Activated CD4-positive, alpha-beta T cell treated with anti-CD3 and anti-CD28 coated beads, Interleukin-2, Interleukin-4, amounts not matched to agents 100 ng/mL and 50 ng/mL, durations not matched to agents 16 hours and 8 hours (primary cell): ENCODE data around the gene SSB.
A peak's percentile ranks its signal among the peaks of the same experiment; 100 is the strongest.
"Not testable (repeated sequence)": the region's sequence is repeated elsewhere in the genome, so short reads cannot be mapped to it uniquely, and the experiment has no call there.

Experiments used
- DNase-seq: peaks from one replicate; pipeline ENCODE4 v3.0.0-alpha.2; 2020; ENCODE audit warnings: low spot score

SSB gene

DNA sequence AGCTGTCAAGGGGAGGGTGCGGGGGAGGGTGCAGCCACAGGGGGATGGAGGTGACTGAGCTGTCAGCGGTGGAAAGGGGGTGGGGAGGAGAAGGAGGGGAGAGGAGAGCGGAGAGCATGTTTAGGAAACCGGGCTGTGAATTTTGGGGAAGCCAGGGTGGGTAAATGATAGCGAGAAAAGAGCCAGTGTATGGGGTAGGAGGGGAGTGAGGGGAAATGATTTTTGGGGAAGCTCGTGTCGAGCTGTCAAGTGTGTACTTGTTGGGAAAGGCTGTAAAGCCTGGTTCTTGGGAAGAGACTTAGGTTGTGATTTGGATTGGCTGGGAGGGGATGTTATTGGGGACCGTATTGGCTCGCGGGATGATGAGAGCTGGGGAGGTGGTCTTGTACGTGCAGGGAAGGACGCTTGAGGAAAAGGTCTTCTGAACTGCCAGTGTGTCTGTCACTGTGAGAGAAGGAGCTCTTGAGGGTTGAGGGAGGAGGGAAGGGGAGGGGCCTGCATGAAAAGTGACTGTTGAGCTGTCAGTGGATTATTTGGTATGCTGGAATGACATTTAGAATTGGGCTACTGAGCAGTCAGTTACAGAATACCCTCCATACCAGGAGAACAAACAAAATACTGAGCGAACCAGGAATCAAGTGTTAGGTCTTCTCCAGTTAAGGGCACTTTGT is 29.6 kb downstream of the SSB start:
- peak; percentile 50 for DNase-seq

DNA sequence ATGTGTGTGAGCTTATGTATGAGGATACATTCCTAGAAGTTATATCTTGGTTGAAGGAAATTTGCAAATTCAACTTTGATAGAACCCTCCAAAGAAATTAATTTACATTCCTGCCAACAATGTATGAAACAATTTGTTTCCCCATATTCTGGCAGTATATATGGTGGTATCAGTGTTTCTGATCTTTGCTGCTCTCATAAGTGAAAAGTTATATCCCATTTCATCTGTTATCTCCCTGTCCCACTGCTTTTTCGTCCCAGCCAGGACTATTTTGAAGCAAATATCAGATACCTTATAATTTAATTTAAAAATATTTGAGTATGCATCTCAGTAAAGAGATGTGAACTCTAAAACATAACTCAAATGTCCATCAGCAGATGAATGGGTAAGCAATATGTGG is 35.7 kb downstream of the SSB start:
- no peak for DNase-seq

DNA sequence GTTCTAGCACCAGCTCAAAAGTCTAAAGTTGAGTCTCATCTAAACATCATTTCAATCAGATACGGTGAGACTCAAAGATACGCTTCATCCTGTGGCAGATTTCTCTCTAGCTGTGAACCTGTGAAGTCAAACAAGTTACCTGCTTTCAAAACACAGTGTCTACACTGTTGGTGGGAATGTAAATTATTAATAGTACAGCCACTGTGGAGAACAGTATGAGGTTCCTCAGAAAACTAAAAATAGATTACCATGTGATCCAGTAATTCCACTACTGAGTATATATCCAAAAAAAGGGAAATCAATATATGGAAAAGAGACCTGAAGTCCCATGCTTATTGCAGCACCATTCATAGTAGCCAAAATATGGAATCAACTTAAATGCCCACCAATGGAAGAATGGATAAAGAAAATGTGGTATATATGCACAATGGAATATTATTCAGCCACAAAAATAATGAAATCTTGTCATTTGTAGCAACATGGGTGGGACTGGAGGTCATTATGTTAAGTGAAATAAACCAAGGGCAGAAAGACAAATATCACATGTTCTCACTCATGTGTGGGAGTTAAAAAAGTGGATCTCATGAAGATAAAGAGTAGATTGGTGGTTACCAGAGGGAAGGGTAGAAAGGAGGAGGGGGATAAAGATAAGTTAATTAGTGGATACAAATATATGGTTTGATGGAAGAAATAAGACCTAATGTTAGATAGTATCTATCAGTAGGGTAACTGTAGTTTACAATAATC is 40.2 kb downstream of the SSB start:
- no peak for DNase-seq

DNA sequence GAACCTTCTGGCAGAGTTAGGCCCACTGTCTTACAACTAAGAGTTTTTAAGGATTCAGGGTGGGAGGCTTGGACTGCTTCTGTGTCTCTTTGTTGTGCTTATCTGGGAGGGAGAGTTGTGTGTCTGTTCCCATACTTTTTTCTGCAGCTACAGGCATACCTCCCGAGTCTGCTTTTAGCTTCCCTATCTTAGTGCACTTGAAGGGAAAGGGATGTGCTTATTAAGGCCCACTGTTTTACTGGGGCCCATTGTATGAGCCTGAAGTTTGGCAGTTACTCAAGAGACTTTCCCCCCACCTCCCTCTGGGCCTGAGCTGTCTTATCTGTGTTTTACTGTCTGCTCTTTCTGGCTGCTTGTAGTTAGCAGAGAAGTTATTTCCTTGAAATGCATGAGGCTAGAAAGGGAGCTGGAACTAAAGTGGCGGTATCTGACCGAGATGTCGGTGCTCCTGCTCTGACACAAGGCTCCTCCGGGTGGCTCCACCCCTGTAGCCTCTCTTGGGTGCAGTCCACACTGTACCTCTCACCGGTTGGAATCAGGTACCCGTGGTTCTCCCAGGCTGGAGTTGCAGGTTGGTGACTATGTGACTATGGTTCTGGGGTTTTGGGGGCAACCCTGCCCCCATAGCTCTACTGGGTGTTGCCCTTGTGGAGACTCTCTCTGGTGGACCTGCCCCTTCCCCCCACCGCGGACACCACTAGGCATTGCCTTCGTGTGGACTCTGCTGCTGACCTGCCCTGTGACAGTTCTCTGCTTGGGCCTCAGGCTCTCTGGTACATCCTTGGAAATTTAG is 41.5 kb downstream of the SSB start:
- DNase-seq = no peak

DNA sequence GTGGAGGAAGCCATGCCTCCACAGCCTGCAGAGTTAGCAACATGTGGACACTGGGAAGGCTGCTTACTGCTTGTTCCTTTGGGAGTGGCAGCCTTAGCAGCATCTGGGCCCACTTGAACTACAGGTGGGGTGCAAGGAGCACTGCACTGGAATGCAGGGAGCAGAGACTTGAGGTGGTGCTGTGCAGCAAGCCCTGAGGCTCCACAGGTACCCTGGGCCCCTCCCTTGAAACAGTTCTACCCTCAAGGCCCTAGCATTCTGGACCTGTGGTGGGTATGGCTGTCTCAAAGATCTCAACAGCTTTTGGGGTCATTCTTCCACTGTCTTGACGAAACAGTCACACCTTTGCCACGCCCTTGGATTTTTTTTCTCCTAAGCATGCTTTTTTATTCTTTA is 42.1 kb downstream of the SSB start:
- DNase-seq = no peak

DNA sequence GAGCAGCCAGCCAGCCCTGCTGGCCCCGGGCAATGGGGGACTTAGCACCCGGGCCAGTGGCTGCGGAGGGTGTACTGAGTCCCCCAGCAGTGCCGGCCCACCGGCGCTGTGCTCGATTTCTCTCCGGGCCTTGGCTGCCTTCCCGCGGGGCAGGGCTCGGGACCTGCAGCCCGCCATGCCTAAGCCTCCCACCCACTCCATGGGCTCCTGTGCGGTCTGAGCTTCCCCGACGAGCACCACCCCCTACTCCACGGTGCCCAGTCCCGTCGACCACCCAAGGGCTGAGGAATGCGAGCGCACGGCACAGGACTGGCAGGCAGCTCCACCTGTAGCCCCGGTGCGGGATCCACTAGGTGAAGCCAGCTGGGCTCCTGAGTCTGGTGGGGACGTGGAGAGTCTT is 43.0 kb downstream of the SSB start:
- DNase-seq = not testable (repeated sequence)

DNA sequence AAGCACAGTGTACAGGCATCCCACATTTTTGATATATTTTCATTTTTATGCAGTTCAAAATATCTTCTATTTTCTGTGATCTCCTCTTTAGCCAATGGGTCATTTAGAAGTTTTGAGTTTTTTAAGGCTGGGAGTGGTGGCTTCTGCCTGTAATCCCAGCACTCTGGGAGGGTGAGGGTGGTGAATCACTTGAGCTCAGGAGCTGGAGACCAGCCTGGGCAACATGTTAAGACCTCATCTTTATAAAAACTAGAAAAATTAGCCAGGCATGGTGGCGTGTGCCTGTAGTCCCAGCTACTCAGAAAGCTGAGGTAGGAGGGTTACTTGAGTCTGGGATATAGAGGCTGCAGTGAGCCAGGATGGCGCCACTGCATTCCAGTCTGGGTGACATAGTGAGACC is 46.3 kb downstream of the SSB start:
- DNase-seq = no peak

DNA sequence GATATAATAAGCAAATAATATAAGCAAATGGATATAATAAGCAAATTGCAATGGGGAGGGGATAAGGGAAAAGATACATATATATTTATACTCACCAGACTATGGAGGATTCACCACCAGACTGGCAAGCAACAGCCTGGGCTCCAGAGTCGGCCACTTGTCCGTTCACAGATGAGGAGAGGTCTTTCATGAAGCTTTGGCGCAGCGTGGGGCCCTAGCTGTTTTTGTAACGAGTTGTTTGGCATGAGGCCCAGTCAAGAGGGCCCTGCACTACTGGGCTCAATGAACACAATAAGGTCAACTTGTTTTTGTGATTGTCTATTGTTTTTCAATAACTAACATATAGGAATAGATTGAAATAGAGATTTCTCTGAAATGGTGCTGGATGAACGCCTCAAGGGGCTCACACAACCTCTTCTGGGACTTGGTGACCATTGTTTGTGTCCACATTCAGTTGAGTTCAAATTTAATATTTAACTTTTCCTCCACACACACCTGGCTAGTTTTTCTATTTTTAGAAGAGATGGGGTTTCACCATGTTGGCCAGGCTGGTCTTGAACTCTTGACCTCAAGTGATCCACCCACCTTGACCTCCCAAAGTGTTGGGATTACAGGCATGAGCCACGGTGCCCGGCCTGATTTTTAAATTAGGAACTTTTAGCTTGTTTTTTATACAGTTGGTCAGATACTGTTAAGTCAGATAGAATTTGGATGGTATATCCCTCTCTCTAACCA is 50.5 kb downstream of the SSB start:
- DNase-seq = not testable (repeated sequence)

DNA sequence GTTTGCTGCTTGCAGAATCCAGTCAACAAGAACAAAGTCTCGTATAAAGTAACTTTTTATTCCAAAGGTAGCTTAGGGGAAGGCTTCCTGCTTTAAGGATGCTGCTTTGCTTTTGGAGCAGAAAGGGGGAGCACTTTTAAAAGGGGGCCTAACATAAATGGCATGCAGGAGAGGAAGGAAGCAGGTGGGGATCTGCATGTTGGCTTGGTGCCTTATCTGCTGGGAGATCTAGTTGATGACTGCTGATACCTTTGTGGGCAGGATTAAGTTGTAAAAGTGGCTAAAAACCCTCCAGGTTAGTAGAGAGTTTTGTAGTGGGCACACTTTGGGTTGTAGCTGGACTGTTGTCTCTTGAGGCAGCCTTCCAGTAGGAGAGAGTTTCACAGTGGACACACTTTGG is 51.0 kb downstream of the SSB start:
- no peak for DNase-seq

DNA sequence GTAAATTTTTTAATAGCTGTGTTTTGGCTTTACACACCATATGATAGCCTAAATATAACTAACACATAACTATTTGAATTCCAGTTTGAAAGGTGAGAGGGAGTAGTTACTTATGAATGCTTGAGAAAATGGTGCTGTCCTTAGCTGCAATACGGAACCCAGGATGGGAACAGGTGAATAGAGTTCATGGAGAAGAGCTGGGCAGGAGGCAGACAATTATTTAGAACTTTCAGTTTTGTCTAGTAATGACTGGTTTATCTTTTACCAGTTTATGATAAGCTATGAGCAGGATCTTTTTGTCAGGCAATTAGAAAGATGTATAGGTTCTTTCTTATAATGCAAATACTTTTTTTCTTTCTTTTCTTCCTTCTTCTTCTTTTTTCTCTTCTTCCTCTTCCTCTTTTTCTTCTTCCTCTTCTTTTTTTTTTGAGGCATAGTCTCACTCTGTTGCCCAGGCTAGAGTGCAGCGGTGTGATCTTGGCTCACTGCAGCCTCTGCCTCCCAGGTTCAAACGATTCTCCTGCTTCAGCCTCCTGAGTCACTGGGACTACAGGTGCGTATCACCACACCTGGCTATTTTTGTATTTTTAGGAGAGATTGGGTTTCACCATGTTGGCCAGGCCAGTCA is 54.5 kb downstream of the SSB start:
- DNase-seq = no peak

DNA sequence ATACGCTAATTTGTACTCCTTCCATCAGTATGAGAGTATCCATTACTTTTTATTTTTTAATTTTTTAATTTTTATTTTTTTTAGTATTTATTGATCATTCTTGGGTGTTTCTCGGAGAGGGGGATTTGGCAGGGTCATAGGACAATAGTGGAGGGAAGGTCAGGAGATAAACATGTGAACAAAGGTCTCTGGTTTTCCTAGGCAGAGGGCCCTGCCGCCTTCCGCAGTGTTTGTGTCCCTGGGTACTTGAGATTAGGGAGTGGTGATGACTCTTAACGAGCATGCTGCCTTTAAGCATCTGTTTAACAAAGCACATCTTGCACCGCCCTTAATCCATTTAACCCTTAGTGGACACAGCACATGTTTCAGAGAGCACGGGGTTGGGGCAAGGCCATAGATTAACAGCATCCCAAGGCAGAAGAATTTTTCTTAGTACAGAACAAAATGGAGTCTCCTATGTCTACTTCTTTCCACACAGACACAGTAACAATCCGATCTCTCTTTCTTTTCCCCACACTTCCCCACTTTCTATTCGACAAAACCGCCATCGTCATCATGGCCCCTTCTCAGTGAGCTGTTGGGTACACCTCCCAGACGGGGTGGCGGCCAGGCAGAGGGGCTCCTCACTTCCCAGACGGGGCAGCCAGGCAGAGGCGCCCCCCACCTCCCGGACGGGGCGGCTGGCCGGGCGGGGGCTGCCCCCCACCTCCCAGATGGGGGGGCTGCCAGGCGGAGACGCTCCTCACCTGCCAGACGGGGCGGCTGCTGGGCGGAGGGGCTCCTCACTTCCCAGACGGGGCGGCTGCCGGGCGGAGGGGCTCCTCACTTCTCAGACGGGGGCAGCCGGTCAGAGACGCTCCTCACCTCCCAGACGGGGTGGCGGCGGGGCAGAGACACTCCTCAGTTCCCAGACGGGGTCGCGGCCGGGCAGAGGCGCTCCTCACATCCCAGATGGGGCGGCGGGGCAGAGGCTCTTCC is 56.9 kb downstream of the SSB start:
- DNase-seq = not testable (repeated sequence)

DNA sequence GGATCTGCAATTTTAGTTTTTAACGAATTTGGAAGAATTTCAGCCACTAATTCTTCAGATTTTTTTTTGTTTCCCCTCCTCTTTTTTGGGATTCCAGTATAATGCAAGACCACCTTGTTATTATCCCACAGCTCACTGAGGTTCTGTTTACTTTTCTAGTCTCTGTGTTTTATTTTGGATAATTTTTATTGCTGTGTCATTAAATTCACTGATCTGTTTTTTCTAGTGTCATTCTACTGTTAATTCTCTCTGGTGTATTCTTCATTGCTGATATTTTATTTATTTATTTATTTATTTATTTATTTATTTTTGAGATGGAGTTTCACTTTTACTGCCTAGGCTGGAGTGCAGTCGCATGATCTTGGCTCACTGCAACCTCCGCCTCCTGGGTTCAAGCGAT is 60.8 kb downstream of the SSB start:
- no peak for DNase-seq

DNA sequence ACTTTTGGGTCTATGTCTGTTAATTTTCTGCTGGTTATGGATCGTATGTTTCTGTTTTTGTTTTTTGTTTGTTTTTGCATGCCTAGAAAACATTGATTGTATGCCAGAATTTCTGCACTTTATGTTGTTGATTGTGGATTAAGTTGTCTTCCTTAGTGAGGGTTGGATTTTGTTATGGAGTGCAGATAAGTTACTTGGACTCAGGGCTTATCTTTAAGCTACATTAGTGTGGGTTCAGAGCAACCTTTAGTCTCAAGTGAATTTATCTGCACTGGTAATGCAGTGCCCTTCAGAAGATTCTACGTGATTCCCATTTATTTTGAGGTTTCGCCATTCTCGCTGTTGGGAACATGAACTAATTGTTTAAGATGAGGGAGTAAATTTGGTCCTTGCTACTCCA is 61.5 kb downstream of the SSB start:
- no peak for DNase-seq
